RWPE2 (cell line): ENCODE measurements around the gene CAPG.

Experiments
- ATAC-seq: fragments of 200-7000 bp; cut with Tn5 transposase; 3 replicates; pipeline ENCODE4 v1.9.1; 2021; ENCODE audit warnings: low read depth
- DNase-seq: peaks from one replicate; pipeline ENCODE4 v3.0.0-alpha.2; 2020; ENCODE audit warnings: low spot score
- H3K27ac ChIP-seq: fragments of 450-650 bp; 2 replicates; pipeline ENCODE4 v1.5.1; 2017; ENCODE audit warnings: mild to moderate bottlenecking; ENCODE audit not compliant: poor library complexity, severe bottlenecking
- H3K27me3 ChIP-seq: fragments of 250-450 bp; sonication (Bioruptor Pico); 2 replicates; pipeline ENCODE4 v1.5.1; 2021; ENCODE audit warnings: mild to moderate bottlenecking, moderate library complexity; ENCODE audit not compliant: insufficient read depth, poor library complexity, severe bottlenecking
- H3K36me3 ChIP-seq: fragments of 250-450 bp; sonication (Bioruptor Pico); 2 replicates; pipeline ENCODE4 v1.5.1; 2020; ENCODE audit warnings: low read depth, mild to moderate bottlenecking, moderate library complexity
- H3K4me1 ChIP-seq: fragments of 250-450 bp; sonication (Bioruptor Pico); 2 replicates; pipeline ENCODE4 v1.5.1; 2021; ENCODE audit warnings: mild to moderate bottlenecking, moderate library complexity; ENCODE audit not compliant: insufficient read depth, poor library complexity, severe bottlenecking
- H3K4me3 ChIP-seq: fragments of 250-450 bp; sonication (Bioruptor Pico); 2 replicates; pipeline ENCODE4 v1.5.1; 2021; ENCODE audit warnings: mild to moderate bottlenecking, moderate library complexity; ENCODE audit not compliant: severe bottlenecking
- H3K9me3 ChIP-seq: fragments of 250-450 bp; sonication (Bioruptor Pico); 2 replicates; pipeline ENCODE4 v1.5.1; 2021; ENCODE audit warnings: mild to moderate bottlenecking, moderate library complexity; ENCODE audit not compliant: severe bottlenecking
- TF ChIP-seq, protein P1 (sequence below): fragments of 450-650 bp; IDR thresholded peaks from one replicate; pipeline ENCODE4 v1.5.1; 2017; ENCODE audit warnings: mild to moderate bottlenecking, moderate library complexity; ENCODE audit not compliant: poor library complexity, severe bottlenecking

Gene CAPG

GRCh38 chr2:85393836-85394235 lies 16.3 kb downstream of the CAPG start:
- DNase-seq (no peak), ATAC-seq (peak; percentile 26; the same call in 1 of the 3 replicates)
- Histone ChIP-seq H3K4me1 (no peaks in the 10 kb centered on the region), H3K36me3 (peaks cover 59% of the 10 kb centered on the region), H3K27ac (no peak overlapping the region), H3K9me3 (no peaks in the 10 kb centered on the region), H3K27me3 (no peaks in the 10 kb centered on the region), H3K4me3 (no peak overlapping the region)
- TF ChIP-seq, protein P1, sequence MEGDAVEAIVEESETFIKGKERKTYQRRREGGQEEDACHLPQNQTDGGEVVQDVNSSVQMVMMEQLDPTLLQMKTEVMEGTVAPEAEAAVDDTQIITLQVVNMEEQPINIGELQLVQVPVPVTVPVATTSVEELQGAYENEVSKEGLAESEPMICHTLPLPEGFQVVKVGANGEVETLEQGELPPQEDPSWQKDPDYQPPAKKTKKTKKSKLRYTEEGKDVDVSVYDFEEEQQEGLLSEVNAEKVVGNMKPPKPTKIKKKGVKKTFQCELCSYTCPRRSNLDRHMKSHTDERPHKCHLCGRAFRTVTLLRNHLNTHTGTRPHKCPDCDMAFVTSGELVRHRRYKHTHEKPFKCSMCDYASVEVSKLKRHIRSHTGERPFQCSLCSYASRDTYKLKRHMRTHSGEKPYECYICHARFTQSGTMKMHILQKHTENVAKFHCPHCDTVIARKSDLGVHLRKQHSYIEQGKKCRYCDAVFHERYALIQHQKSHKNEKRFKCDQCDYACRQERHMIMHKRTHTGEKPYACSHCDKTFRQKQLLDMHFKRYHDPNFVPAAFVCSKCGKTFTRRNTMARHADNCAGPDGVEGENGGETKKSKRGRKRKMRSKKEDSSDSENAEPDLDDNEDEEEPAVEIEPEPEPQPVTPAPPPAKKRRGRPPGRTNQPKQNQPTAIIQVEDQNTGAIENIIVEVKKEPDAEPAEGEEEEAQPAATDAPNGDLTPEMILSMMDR = no peak

GRCh38 chr2:85390941-85391669 lies 19.1 kb downstream of the CAPG start:
- peaks cover 46% of the 10 kb centered on the region for H3K36me3 ChIP-seq
- ATAC-seq = peak; percentile 52
- DNase-seq = no peak
- H3K9me3 ChIP-seq = no peaks in the 10 kb centered on the region
- H3K4me1 ChIP-seq = no peaks in the 10 kb centered on the region
- no peak overlapping the region for H3K4me3 ChIP-seq
- H3K27me3 ChIP-seq = no peaks in the 10 kb centered on the region
- TF ChIP-seq, protein P1 = peak; percentile 53
- no peak overlapping the region for H3K27ac ChIP-seq

GRCh38 chr2:85388878-85389538 lies 21.2 kb downstream of the CAPG start:
- Histone ChIP-seq H3K4me3 (no peak overlapping the region), H3K27ac (no peak overlapping the region), H3K36me3 (peaks cover 47% of the 10 kb centered on the region), H3K9me3 (no peaks in the 10 kb centered on the region), H3K27me3 (no peaks in the 10 kb centered on the region), H3K4me1 (no peaks in the 10 kb centered on the region)
- DNase-seq (no peak), ATAC-seq (no peak)
- TF ChIP-seq, protein P1 = no peak

- Histone ChIP-seq H3K9me3 (no peaks in the 10 kb centered on the region), H3K36me3 (peaks cover 46% of the 10 kb centered on the region), H3K27me3 (no peaks in the 10 kb centered on the region), H3K4me1 (no peaks in the 10 kb centered on the region), H3K4me3 (no peak overlapping the region), H3K27ac (no peak overlapping the region)
- DNase-seq (no peak), ATAC-seq (no peak)
- TF ChIP-seq, protein P1 = no peak
Observed at GRCh38 chr2:85387754-85388153, 22.4 kb downstream of the CAPG start.

DNA sequence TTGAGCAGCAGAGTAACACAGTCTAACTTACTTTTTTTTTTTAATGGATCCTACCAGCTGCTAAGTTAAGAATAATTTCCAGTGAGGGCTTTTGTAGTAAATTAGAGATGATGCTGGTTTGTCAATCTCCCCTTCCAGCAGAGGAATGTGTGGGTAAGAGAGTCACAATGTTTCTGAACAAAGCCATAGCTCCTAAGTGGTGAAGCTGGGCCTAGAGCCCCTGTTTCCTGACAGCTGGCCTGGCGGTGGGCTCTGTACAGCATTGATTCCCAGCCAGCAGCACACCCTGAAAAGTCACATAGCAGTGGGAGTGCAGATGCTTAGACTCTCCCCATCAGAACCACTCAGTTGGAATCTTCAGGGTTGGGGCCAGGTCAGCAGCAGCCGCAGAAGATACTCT lies 24.4 kb downstream of the CAPG start:
- Histone ChIP-seq H3K27me3 (no peaks in the 10 kb centered on the region), H3K9me3 (no peaks in the 10 kb centered on the region), H3K4me1 (no peaks in the 10 kb centered on the region), H3K4me3 (no peak overlapping the region), H3K27ac (no peak overlapping the region), H3K36me3 (peaks cover 41% of the 10 kb centered on the region)
- DNase-seq (no peak), ATAC-seq (no peak)
- TF ChIP-seq, protein P1 = no peak
